RPMI7951 (cell line): ENCODE data around the gene SPOCD1. TPM values are rescaled to one million over a fixed set of nuclear protein-coding genes. Genes with fewer than 3 reads are reported as not detected.

Source experiments
- DNase-seq: peaks from one replicate; pipeline ENCODE4 v3.0.0-alpha.2; 2012; ENCODE audit warnings: low read depth
- total RNA-seq: library from RNA; depleted of rRNA; stranded (reverse); fragments of >200 nt; shearing (Covaris generic); gene quantifications from 2 replicates; pipeline ENCODE4 v1.2.3, GENCODE V29; 2014; rRNA removed

The SPOCD1 gene
- total RNA-seq: 9.6 and 12.4 TPM in 2 replicates

- peak; percentile 54 for DNase-seq
Measured at GRCh38 chr1:31815752-31816500, at the start of gene SPOCD1. TSS of gene SPOCD1 (minus strand) at chr1:31816022. CDS start at chr1:31815333, 689 bp downstream.

- no peak for DNase-seq
Measured at GRCh38 chr1:31862071-31862470, 46.2 kb upstream of the SPOCD1 start.

GRCh38 chr1:31861346-31861745 lies 45.5 kb upstream of the SPOCD1 start:
- no peak for DNase-seq

- DNase-seq: no peak
Measured at GRCh38 chr1:31860581-31860980, 44.8 kb upstream of the SPOCD1 start.

GRCh38 chr1:31859719-31860118 lies 43.9 kb upstream of the SPOCD1 start:
- DNase-seq: no peak

GRCh38 chr1:31859044-31859443 lies 43.2 kb upstream of the SPOCD1 start:
- no peak for DNase-seq

GRCh38 chr1:31857863-31858262 lies 42.0 kb upstream of the SPOCD1 start:
- no peak for DNase-seq

GRCh38 chr1:31856140-31856539 lies 40.3 kb upstream of the SPOCD1 start:
- DNase-seq: no peak

GRCh38 chr1:31855038-31855845 lies 39.4 kb upstream of the SPOCD1 start:
- peak; percentile 39 for DNase-seq

- DNase-seq: no peak
Measured at GRCh38 chr1:31849653-31850052, 33.8 kb upstream of the SPOCD1 start.

GRCh38 chr1:31848381-31848897 lies 32.6 kb upstream of the SPOCD1 start:
- DNase-seq: no peak

- no peak for DNase-seq
Measured at GRCh38 chr1:31846484-31846883, 30.7 kb upstream of the SPOCD1 start.

- peak; percentile 47 for DNase-seq
Measured at GRCh38 chr1:31843506-31843905, 27.7 kb upstream of the SPOCD1 start.

- no peak for DNase-seq
Measured at GRCh38 chr1:31839662-31840343, 24.0 kb upstream of the SPOCD1 start.

- DNase-seq: no peak
Measured at GRCh38 chr1:31837451-31838158, 21.8 kb upstream of the SPOCD1 start.

- DNase-seq: no peak
Measured at GRCh38 chr1:31836638-31837037, 20.8 kb upstream of the SPOCD1 start.

GRCh38 chr1:31835415-31835814 lies 19.6 kb upstream of the SPOCD1 start:
- DNase-seq: no peak

- DNase-seq: no peak
Measured at GRCh38 chr1:31834501-31834900, 18.7 kb upstream of the SPOCD1 start.

- DNase-seq: peak; percentile 19
Measured at GRCh38 chr1:31831397-31832378, 15.9 kb upstream of the SPOCD1 start.

- DNase-seq: no peak
Measured at GRCh38 chr1:31830511-31830910, 14.7 kb upstream of the SPOCD1 start.
